HEK293T (cell line): ENCODE data around the gene MSLN.

Experiments used
- ARNT ChIP-seq: fragments of 450-650 bp; IDR thresholded peaks from 2 replicates; pipeline ENCODE4 v1.6.1; 2017; ENCODE audit warnings: mild to moderate bottlenecking
- BHLHE40 ChIP-seq: fragments of 450-650 bp; IDR thresholded peaks from 2 replicates; pipeline ENCODE4 v1.6.1; 2016; ENCODE audit warnings: mild to moderate bottlenecking, moderate library complexity, borderline replicate concordance
- ELF4 ChIP-seq: fragments of 450-650 bp; IDR thresholded peaks from 2 replicates; pipeline ENCODE4 v1.6.1; 2017; ENCODE audit warnings: antibody characterized with exemption
- FOXA1 ChIP-seq: fragments of 450-650 bp; IDR thresholded peaks from 2 replicates; pipeline ENCODE4 v1.6.1; 2016; ENCODE audit warnings: mild to moderate bottlenecking
- FOXK2 ChIP-seq: fragments of 450-650 bp; IDR thresholded peaks from 2 replicates; pipeline ENCODE4 v1.6.1; 2016; ENCODE audit warnings: mild to moderate bottlenecking
- FOXM1 ChIP-seq: fragments of 450-650 bp; IDR thresholded peaks from 2 replicates; pipeline ENCODE4 v1.6.1; 2017; ENCODE audit warnings: mild to moderate bottlenecking, borderline replicate concordance
- HDGF ChIP-seq: fragments of 450-650 bp; IDR thresholded peaks from 2 replicates; pipeline ENCODE4 v1.6.1; 2017; ENCODE audit warnings: antibody characterized with exemption, borderline replicate concordance
- LEF1 ChIP-seq: fragments of 450-650 bp; IDR thresholded peaks from 2 replicates; pipeline ENCODE4 v1.6.1; 2017; ENCODE audit warnings: mild to moderate bottlenecking, borderline replicate concordance
- NFRKB ChIP-seq: fragments of 450-650 bp; IDR thresholded peaks from 2 replicates; pipeline ENCODE4 v1.6.1; 2016; ENCODE audit warnings: mild to moderate bottlenecking, moderate library complexity
- PKNOX1 ChIP-seq: fragments of 450-650 bp; IDR thresholded peaks from 2 replicates; pipeline ENCODE4 v1.6.1; 2016
- SP1 ChIP-seq: fragments of 450-650 bp; IDR thresholded peaks from 2 replicates; pipeline ENCODE4 v1.6.1; 2017
- SUZ12 ChIP-seq: fragments of 450-650 bp; IDR thresholded peaks from 2 replicates; pipeline ENCODE4 v1.6.1; 2016; ENCODE audit warnings: mild to moderate bottlenecking
- TARDBP ChIP-seq: fragments of 450-650 bp; IDR thresholded peaks from 2 replicates; pipeline ENCODE4 v1.6.1; 2016

- TF ChIP-seq SUZ12, result no peak
- TF ChIP-seq HDGF, result no peak
- no peak for TF ChIP-seq FOXM1
- TF ChIP-seq FOXA1, result no peak
- TF ChIP-seq TARDBP, result no peak
- no peak for TF ChIP-seq BHLHE40
- TF ChIP-seq SP1, result no peak
- TF ChIP-seq FOXK2, result no peak
- TF ChIP-seq ELF4, result no peak
- TF ChIP-seq ARNT, result no peak
- no peak for TF ChIP-seq NFRKB
- no peak for TF ChIP-seq LEF1
- no peak for TF ChIP-seq PKNOX1
Observed at GRCh38 chr16:723695-724094, 36.8 kb upstream of the MSLN start.
